GM19324 (cell line): ENCODE measurements around the gene AOPEP.
"Not testable (repeated sequence)": the region's sequence is repeated elsewhere in the genome, so short reads cannot be mapped to it uniquely, and the experiment has no call there.

ENCODE experiments used
- ATAC-seq: cut with Tn5 transposase; IDR thresholded peaks from one replicate; pipeline ENCODE4 v1.9.1; 2021; ENCODE audit warnings: mild to moderate bottlenecking, moderate library complexity; ENCODE audit not compliant: unreplicated experiment, low FRiP score

The AOPEP gene

GRCh38 chr9:94829380-94830070, 103.0 kb downstream of the AOPEP start:
- no peak for ATAC-seq

- not testable (repeated sequence) for ATAC-seq
Measured at GRCh38 chr9:94830071-94830604, 103.6 kb downstream of the AOPEP start.

- no peak for ATAC-seq
Measured at GRCh38 chr9:94833802-94834201, 107.3 kb downstream of the AOPEP start.

- ATAC-seq = no peak
Measured at GRCh38 chr9:94837404-94837803, 110.9 kb downstream of the AOPEP start.

GRCh38 chr9:94839398-94839797, 112.9 kb downstream of the AOPEP start:
- no peak for ATAC-seq

GRCh38 chr9:94840738-94841137, 114.2 kb downstream of the AOPEP start:
- no peak for ATAC-seq

GRCh38 chr9:94843134-94843533, 116.6 kb downstream of the AOPEP start:
- no peak for ATAC-seq

- ATAC-seq = no peak
Measured at GRCh38 chr9:94846739-94847138, 120.2 kb downstream of the AOPEP start.

GRCh38 chr9:94847486-94847885, 121.0 kb downstream of the AOPEP start:
- no peak for ATAC-seq

- not testable (repeated sequence) for ATAC-seq
Measured at GRCh38 chr9:94848791-94849190, 122.3 kb downstream of the AOPEP start.

- no peak for ATAC-seq
Measured at GRCh38 chr9:94850540-94851434, 124.3 kb downstream of the AOPEP start.

- no peak for ATAC-seq
Measured at GRCh38 chr9:94851467-94851866, 125.0 kb downstream of the AOPEP start.

- ATAC-seq = no peak
Measured at GRCh38 chr9:94851892-94852291, 125.4 kb downstream of the AOPEP start.

- no peak for ATAC-seq
Measured at GRCh38 chr9:94852373-94852772, 125.9 kb downstream of the AOPEP start.

- no peak for ATAC-seq
Measured at GRCh38 chr9:94853887-94854286, 127.4 kb downstream of the AOPEP start.

- no peak for ATAC-seq
Measured at GRCh38 chr9:94855903-94856302, 129.4 kb downstream of the AOPEP start.

- ATAC-seq = no peak
Measured at GRCh38 chr9:94857791-94858190, 131.3 kb downstream of the AOPEP start.

GRCh38 chr9:94859226-94859625, 132.7 kb downstream of the AOPEP start:
- no peak for ATAC-seq

- no peak for ATAC-seq
Measured at GRCh38 chr9:94859891-94860290, 133.4 kb downstream of the AOPEP start.

- ATAC-seq = peak; percentile 82
Measured at GRCh38 chr9:94860678-94861588, 134.4 kb downstream of the AOPEP start.
